ENCODE data around the gene TPRA1. TPM values are rescaled to one million over a fixed set of nuclear protein-coding genes. Genes with fewer than 3 reads are reported as not detected.

Gene TPRA1
- total and polyA plus RNA-seq, 9 of the 15 experiments (the other 6 are each of a cell fraction or from before 2014, with no cell fraction given), result 0.66 to 21.5 (median 11.1) TPM

DNA sequence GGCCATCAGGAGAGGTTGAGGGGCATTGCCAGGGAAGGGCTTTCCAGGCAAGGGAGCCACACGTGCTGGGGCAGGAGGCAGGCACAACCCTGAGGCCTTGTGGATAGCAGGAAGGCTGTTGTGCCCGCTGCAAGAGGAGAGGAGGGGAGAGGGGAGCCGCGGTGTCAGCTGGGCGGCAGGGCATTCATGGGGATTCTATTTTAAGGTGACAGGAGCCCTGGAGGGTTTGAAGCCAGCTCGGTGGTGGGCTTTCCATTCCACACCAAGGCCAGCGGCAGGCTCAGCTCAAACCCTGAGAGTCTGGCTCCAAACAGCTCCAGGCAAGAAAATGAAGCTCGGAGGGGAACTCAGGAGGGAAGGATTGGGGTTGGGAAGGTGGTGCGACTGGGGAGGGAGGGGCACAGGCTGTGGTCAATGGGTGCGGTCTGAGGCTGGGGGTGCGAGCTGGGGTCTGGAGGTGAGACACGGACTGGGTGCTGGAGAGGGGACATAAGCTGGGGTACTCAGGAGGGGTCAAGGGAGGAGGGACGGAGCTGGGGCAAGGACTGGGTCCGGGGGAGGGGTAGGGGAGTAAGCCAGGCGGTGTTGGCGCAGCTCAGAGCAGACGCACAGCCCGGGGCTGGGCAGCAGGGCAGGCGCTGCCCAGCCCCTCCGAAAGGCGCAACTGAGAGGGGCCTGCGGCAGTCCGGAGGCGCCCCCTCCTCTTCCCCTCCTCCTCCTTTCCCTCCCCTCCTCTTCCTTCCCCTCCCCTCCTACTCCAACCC lies 43.4 kb downstream of the TPRA1 start:
- no peaks in the 10 kb centered on the region for H3K79me2 ChIP-seq (ENCODE audit: control insufficient read depth, insufficient read depth, low read length)
- BruUV-seq (replicated peaks), result no TSS peak
- no peak overlapping the region for H3K4me2 ChIP-seq (ENCODE audit: insufficient read depth, low read length)
- no peaks in the 10 kb centered on the region for H3K36me3 ChIP-seq (ENCODE audit: control insufficient read depth, insufficient read depth, low read length)
- in situ Hi-C loops (cut with MboI) (no loop called here), intact Hi-C loops (cut with micrococcal nuclease) (no loop called here)
- H3K27ac ChIP-seq (ENCODE audit: extremely low read depth, low read depth, low read length), result no peak overlapping the region
- no peaks in the 10 kb centered on the region for H4K20me1 ChIP-seq (replicated peaks; ENCODE audit: control insufficient read depth, insufficient read depth, low read length)
- ATAC-seq (no peak), DNase-seq (ENCODE audit: extremely low read depth in 1 of 4, low spot score in 3 of 4) (no peak), FAIRE-seq (no peak)
- peaks cover 0 to 16% of the 10 kb centered on the region in 2 experiments; a peak in 2 of 5 replicates for H3K4me1 ChIP-seq (replicated peaks in 1 of 2; ENCODE audit: control insufficient read depth in 2 of 2, insufficient read depth in 2 of 2, low read length in 2 of 2)
- peaks cover 2 to 49% of the 10 kb centered on the region in 2 experiments; a peak in 3 of 5 replicates for H3K27me3 ChIP-seq (ENCODE audit: control insufficient read depth in 2 of 2, insufficient read depth in 2 of 2, low read length in 2 of 2)
- 12% methylated on average over 7 of the region's 24 CpGs for WGBS (ENCODE audit: insufficient coverage, low coverage, missing lambda C conversion rate)
- no peaks in the 10 kb centered on the region for H3K9me3 ChIP-seq (replicated peaks; ENCODE audit: control insufficient read depth, insufficient read depth, low read depth, low read length)
- POLR2A ChIA-PET, result no interaction called here
- CTCF ChIA-PET (ENCODE audit: low intra/inter-chr PET ratio), result no interaction called here
- H3K4me3 ChIP-seq, result no peak overlapping the region
- no peaks in the 10 kb centered on the region for H3K9me1 ChIP-seq (ENCODE audit: control insufficient read depth, insufficient read depth, low read length)
- no peak overlapping the region; a peak in 1 of 4 replicates for H3K9ac ChIP-seq (ENCODE audit: insufficient read depth in 1 of 2, low read depth in 2 of 2, low read length in 2 of 2)
- TF ChIP-seq PCBP1 (IDR thresholded peaks at IDR 0.05; ENCODE audit: low read depth, low read length, poor library complexity, severe bottlenecking) (peak; percentile 64), TRIM25 (IDR thresholded peaks at IDR 0.05; ENCODE audit: borderline replicate concordance) (no peak), RBM17 (IDR thresholded peaks at IDR 0.05; ENCODE audit: borderline replicate concordance, low read depth, low read length) (no peak), BCL6 (CRISPR knock-in tag; IDR thresholded peaks at IDR 0.05) (no peak), ATF2 (CRISPR knock-in tag; IDR thresholded peaks at IDR 0.05) (no peak)
- TF ChIP-seq, protein P1, sequence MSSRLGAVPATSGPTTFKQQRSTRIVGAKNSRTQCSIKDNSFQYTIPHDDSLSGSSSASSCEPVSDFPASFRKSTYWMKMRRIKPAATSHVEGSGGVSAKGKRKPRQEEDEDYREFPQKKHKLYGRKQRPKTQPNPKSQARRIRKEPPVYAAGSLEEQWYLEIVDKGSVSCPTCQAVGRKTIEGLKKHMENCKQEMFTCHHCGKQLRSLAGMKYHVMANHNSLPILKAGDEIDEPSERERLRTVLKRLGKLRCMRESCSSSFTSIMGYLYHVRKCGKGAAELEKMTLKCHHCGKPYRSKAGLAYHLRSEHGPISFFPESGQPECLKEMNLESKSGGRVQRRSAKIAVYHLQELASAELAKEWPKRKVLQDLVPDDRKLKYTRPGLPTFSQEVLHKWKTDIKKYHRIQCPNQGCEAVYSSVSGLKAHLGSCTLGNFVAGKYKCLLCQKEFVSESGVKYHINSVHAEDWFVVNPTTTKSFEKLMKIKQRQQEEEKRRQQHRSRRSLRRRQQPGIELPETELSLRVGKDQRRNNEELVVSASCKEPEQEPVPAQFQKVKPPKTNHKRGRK (tag; IDR thresholded peaks at IDR 0.05), result peak; percentile 50; the same call in 1 of the 2 replicates
- TF ChIP-seq, protein P2, sequence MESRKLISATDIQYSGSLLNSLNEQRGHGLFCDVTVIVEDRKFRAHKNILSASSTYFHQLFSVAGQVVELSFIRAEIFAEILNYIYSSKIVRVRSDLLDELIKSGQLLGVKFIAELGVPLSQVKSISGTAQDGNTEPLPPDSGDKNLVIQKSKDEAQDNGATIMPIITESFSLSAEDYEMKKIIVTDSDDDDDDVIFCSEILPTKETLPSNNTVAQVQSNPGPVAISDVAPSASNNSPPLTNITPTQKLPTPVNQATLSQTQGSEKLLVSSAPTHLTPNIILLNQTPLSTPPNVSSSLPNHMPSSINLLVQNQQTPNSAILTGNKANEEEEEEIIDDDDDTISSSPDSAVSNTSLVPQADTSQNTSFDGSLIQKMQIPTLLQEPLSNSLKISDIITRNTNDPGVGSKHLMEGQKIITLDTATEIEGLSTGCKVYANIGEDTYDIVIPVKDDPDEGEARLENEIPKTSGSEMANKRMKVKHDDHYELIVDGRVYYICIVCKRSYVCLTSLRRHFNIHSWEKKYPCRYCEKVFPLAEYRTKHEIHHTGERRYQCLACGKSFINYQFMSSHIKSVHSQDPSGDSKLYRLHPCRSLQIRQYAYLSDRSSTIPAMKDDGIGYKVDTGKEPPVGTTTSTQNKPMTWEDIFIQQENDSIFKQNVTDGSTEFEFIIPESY (CRISPR knock-in tag; IDR thresholded peaks at IDR 0.05), result no peak
- no peak overlapping the region for H2AFZ ChIP-seq (ENCODE audit: low read depth, low read length)
